IMR-90 (cell line): ENCODE results near the gene HRH3. TPM values are rescaled to one million over a fixed set of nuclear protein-coding genes. Genes with fewer than 3 reads are reported as not detected.

ENCODE experiments used
- ATAC-seq: fragments of 200-7000 bp; cut with Tn5 transposase; 2 replicates; pipeline ENCODE4 v1.9.1; 2020; ENCODE audit warnings: low read depth, mild to moderate bottlenecking, moderate library complexity
- BruUV-seq: library from RNA; stranded (reverse); fragments of 400-500 nt; replicated peaks from 2 replicates; lab custom pipeline; 2021; lab: Mats Ljungman, UMichigan
- CTCF ChIA-PET: fragments of 300-600 bp; formaldehyde crosslinking; extraction: SDS; loops from one replicate; lab custom pipeline; 2021; ENCODE audit warnings: antibody characterized with exemption; lab: Yijun Ruan, JAX
- POLR2A ChIA-PET: fragments of 300-600 bp; sonication (Branson Sonifier 250); formaldehyde crosslinking; loops from one replicate; lab custom pipeline; 2022; ENCODE audit warnings: antibody characterized with exemption; ENCODE audit not compliant: unreplicated experiment; lab: Charles Lee
- DNase-seq: peaks from one replicate; pipeline ENCODE4 v3.0.0; 2013
- H2AFZ ChIP-seq: replicated peaks from 2 replicates; pipeline ENCODE3; 2013; ENCODE audit warnings: low read length, mild to moderate bottlenecking; ENCODE audit not compliant: poor library complexity
- H2AK5ac ChIP-seq: 2 replicates; pipeline ENCODE4 v1.6.1; 2013; ENCODE audit warnings: low read depth, low read length, inconsistent platforms
- H2AK9ac ChIP-seq: replicated peaks from 2 replicates; pipeline ENCODE3; 2013; ENCODE audit warnings: mild to moderate bottlenecking, low read depth, low read length, moderate library complexity; ENCODE audit not compliant: poor library complexity
- H2BK120ac ChIP-seq: 2 replicates; pipeline ENCODE4 v1.6.1; 2013; ENCODE audit warnings: low read depth, low read length, inconsistent platforms
- H2BK15ac ChIP-seq: 3 replicates; pipeline ENCODE4 v1.6.1; 2013; ENCODE audit warnings: low read depth, low read length, inconsistent platforms
- H2BK20ac ChIP-seq: 2 replicates; pipeline ENCODE4 v1.6.1; 2013; ENCODE audit warnings: low read depth, mild to moderate bottlenecking, inconsistent platforms, low read length, moderate library complexity
- H2BK5ac ChIP-seq: 2 replicates; pipeline ENCODE4 v1.6.1; 2013; ENCODE audit warnings: mild to moderate bottlenecking, low read depth, low read length, inconsistent platforms; ENCODE audit not compliant: poor library complexity, severe bottlenecking
- H3K14ac ChIP-seq: replicated peaks from 2 replicates; pipeline ENCODE4 v1.6.1; 2013; ENCODE audit warnings: low read depth, low read length, inconsistent platforms
- H3K18ac ChIP-seq: 2 replicates; pipeline ENCODE4 v1.6.1; 2013; ENCODE audit warnings: low read depth, low read length, control low read depth
- H3K23ac ChIP-seq: 2 replicates; pipeline ENCODE4 v1.6.1; 2013; ENCODE audit warnings: low read depth, low read length, inconsistent platforms
- H3K27ac ChIP-seq: 2 replicates; pipeline ENCODE4 v1.5.1; 2013; ENCODE audit warnings: mild to moderate bottlenecking, control low read depth, low read length; ENCODE audit not compliant: insufficient read depth
- H3K27me3 ChIP-seq: 2 replicates; pipeline ENCODE4 v1.6.1; 2013; ENCODE audit warnings: low read length; ENCODE audit not compliant: control insufficient read depth, insufficient read depth
- H3K36me3 ChIP-seq: 2 replicates; pipeline ENCODE4 v1.6.1; 2013; ENCODE audit warnings: low read length, mixed read lengths; ENCODE audit not compliant: control insufficient read depth, insufficient read depth
- H3K4ac ChIP-seq: 2 replicates; pipeline ENCODE4 v1.6.1; 2013; ENCODE audit warnings: low read depth, low read length, inconsistent platforms
- H3K4me1 ChIP-seq: 2 replicates; pipeline ENCODE4 v1.6.1; 2013; ENCODE audit warnings: low read length, mixed read lengths; ENCODE audit not compliant: control insufficient read depth, insufficient read depth
- H3K4me2 ChIP-seq: 2 replicates; pipeline ENCODE4 v1.6.1; 2013; ENCODE audit warnings: low read depth, mild to moderate bottlenecking, control low read depth, low read length, moderate library complexity
- H3K4me3 ChIP-seq: 2 replicates; pipeline ENCODE4 v1.5.1; 2013; ENCODE audit warnings: low read depth, mild to moderate bottlenecking, control low read depth, low read length, moderate library complexity; ENCODE audit not compliant: insufficient read depth
- H3K56ac ChIP-seq: 2 replicates; pipeline ENCODE4 v1.6.1; 2013; ENCODE audit warnings: low read length, inconsistent platforms; ENCODE audit not compliant: insufficient read depth; ENCODE audit errors: extremely low read depth
- H3K79me1 ChIP-seq, 2 experiments: 2 replicates each; pipeline ENCODE4 v1.6.1; 2013; ENCODE audit warnings: low read length in 2 of 2, inconsistent platforms in 1 of 2, low read depth in 1 of 2
- H3K9ac ChIP-seq: 2 replicates; pipeline ENCODE4 v1.6.1; 2013; ENCODE audit warnings: low read depth, low read length, control low read depth
- H3K9me1 ChIP-seq: 2 replicates; pipeline ENCODE4 v1.6.1; 2013; ENCODE audit warnings: low read length, inconsistent platforms; ENCODE audit not compliant: insufficient read depth
- H3K9me3 ChIP-seq: 2 replicates; pipeline ENCODE4 v1.6.1; 2013; ENCODE audit warnings: low read length; ENCODE audit not compliant: control insufficient read depth, insufficient read depth
- H4K20me1 ChIP-seq: 2 replicates; pipeline ENCODE4 v1.6.1; 2013; ENCODE audit warnings: low read length, inconsistent platforms; ENCODE audit not compliant: insufficient read depth
- H4K5ac ChIP-seq: 2 replicates; pipeline ENCODE4 v1.6.1; 2013; ENCODE audit warnings: mild to moderate bottlenecking, low read depth, low read length, control low read depth
- H4K8ac ChIP-seq, 2 experiments: 2 replicates each; pipeline ENCODE4 v1.6.1; 2013; ENCODE audit warnings: low read depth in 2 of 2, low read length in 2 of 2, control low read depth in 1 of 2, inconsistent platforms in 1 of 2
- H4K91ac ChIP-seq: 2 replicates; pipeline ENCODE4 v1.6.1; 2013; ENCODE audit warnings: low read depth, low read length, inconsistent platforms; ENCODE audit not compliant: insufficient read depth
- BHLHE40 ChIP-seq: fragments of 150-350 bp; IDR thresholded peaks from 2 replicates; pipeline ENCODE4 v1.6.1; 2016; ENCODE audit warnings: mild to moderate bottlenecking, low read depth, low read length
- CHD1 ChIP-seq: IDR thresholded peaks from 2 replicates; pipeline ENCODE4 v1.6.1; 2012; ENCODE audit warnings: low read depth, low read length, improper control_type of control experiment
- WGBS, 2 experiments: methylation state at CpG; one replicate each; pipeline versions ENCODE4 v1.1.5 to v1.1.7; 2013; ENCODE audit warnings: missing lambda C conversion rate in 2 of 2; ENCODE audit not compliant: insufficient read length in 1 of 2; ENCODE audit errors: extremely low coverage in 2 of 2; 5-methylcytosine and 5-hydroxymethylcytosine counted together
- dilution Hi-C: fragments of 300-500 bp; cut with HindIII; formaldehyde crosslinking; loops from one replicate; pipeline ENCODE4 v1.14.3; 2018; ENCODE audit warnings: low sequenced_read_pairs; ENCODE audit not compliant: unreplicated experiment
- in situ Hi-C: fragments of 300-500 bp; cut with MboI; formaldehyde crosslinking; loops from 3 replicates; pipeline ENCODE4 v1.14.3; 2019; ENCODE audit warnings: low sequenced_read_pairs, inconsistent platforms, mixed read lengths
- intact Hi-C: fragments of 100-400 bp; cut with micrococcal nuclease; formaldehyde crosslinking; loops from 2 replicates; pipeline ENCODE4 v1.10.0; 2022
- polyA plus RNA-seq, 3 experiments: library from polyadenylated mRNA; depleted of rRNA; stranded (reverse); fragments of >200 nt; gene quantifications; 2 replicates each; pipeline ENCODE4 v1.2.3, GENCODE V29; 2012; ENCODE audit warnings: low replicate concordance in 1 of 3
- total RNA-seq: library from RNA; depleted of rRNA; stranded (reverse); fragments of >200 nt; gene quantifications from 2 replicates; pipeline ENCODE4 v1.2.3, GENCODE V29; 2012

The HRH3 gene
- total and polyA plus RNA-seq, 2 of the 4 experiments (the other 2 are of a cell fraction), result not detected

DNA sequence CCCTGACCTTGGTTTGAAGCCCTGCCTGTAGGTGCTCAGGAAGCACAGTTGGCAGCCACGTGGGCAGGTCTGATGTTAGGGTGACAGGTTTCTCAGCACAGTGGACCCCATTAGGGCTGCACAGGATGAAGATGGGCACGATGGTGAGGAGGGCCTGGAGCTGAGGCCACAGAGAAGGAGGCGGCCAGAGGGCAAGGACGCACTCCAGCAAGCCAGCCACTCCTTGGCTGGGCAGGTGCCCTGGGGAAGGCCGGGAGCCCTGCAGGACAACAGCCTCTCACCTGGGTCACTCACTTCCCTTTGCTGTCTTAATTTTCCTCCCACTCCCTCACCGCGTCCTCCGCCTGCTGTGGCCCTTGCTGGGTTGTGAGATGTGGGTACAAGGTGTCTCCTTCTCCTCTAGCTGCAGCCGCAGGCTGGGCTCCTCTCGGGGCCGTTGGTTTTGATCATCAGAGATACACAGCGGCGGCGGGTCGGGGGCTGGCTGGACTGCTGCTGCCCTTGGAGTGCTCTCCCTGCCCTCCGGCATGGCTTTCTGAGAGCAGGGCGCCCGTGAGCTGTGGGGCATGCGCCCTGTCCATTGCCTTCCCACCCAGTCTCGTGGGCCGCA, 23.9 kb upstream of the HRH3 start:
- H3K23ac ChIP-seq, result no peak overlapping the region
- TF ChIP-seq CHD1, result no peak
- TF ChIP-seq BHLHE40, result no peak
- H3K27ac ChIP-seq, result no peak overlapping the region
- H4K91ac ChIP-seq, result no peak overlapping the region
- in situ Hi-C loops (no loop called here), dilution Hi-C loops (no loop called here), intact Hi-C loops (no loop called here)
- peaks cover 22 to 87% of the 10 kb centered on the region in 2 experiments for H3K79me1 ChIP-seq
- ATAC-seq (no peak), DNase-seq (no peak)
- peaks cover 21% of the 10 kb centered on the region; the same call in 1 of the 2 replicates for H3K36me3 ChIP-seq
- H2BK120ac ChIP-seq, result no peak overlapping the region
- no peak overlapping the region for H3K4me2 ChIP-seq
- H3K9me1 ChIP-seq, result peaks cover 13% of the 10 kb centered on the region
- no peak overlapping the region for H2BK20ac ChIP-seq
- H3K4me1 ChIP-seq, result peaks cover 4% of the 10 kb centered on the region
- H4K8ac ChIP-seq, result no peak overlapping the region
- H3K9ac ChIP-seq, result no peak overlapping the region
- H3K9me3 ChIP-seq, result no peaks in the 10 kb centered on the region
- no peak overlapping the region for H3K14ac ChIP-seq
- H2AK5ac ChIP-seq, result no peak overlapping the region
- no peak overlapping the region for H3K56ac ChIP-seq
- peaks cover 93% of the 10 kb centered on the region for H4K20me1 ChIP-seq
- no peak overlapping the region for H2AK9ac ChIP-seq
- H3K18ac ChIP-seq, result no peak overlapping the region
- CTCF ChIA-PET, result no interaction called here
- no peak overlapping the region for H4K5ac ChIP-seq
- no peaks in the 10 kb centered on the region for H3K27me3 ChIP-seq
- H3K4ac ChIP-seq, result no peak overlapping the region
- POLR2A ChIA-PET, result no interaction called here
- H2BK5ac ChIP-seq, result no peak overlapping the region
- no peak overlapping the region for H2AFZ ChIP-seq
- no peak overlapping the region for H3K4me3 ChIP-seq
- no TSS peak for BruUV-seq
- no peak overlapping the region for H2BK15ac ChIP-seq
- 79% methylated on average over 4 of the region's 21 CpGs; no CpG with 5 or more reads in 1 of the 2 experiments for whole genome bisulfite sequencing, 2 experiments
